Lower lobe of right lung (tissue), 2 donors: ENCODE data around the gene PITPNM3. TPM values are rescaled to one million over a fixed set of nuclear protein-coding genes. Genes with fewer than 3 reads are reported as not detected.

ENCODE experiments used
- ATAC-seq, 2 donors: fragments of 200-7000 bp; cut with Tn5 transposase; one replicate each; pipeline ENCODE4 v1.9.1; 2020 to 2022; ENCODE audit warnings: mild to moderate bottlenecking in 2 of 2, moderate library complexity in 2 of 2
- DNase-seq: peaks from one replicate; pipeline ENCODE4 v3.0.0-alpha.2; 2020
- H3K27ac ChIP-seq: fragments of 200-600 bp; one replicate; pipeline ENCODE4 v1.8.0; 2022
- H3K27me3 ChIP-seq: fragments of 200-600 bp; one replicate; pipeline ENCODE4 v1.8.0; 2022; ENCODE audit warnings: low read depth
- H3K36me3 ChIP-seq: fragments of 200-600 bp; one replicate; pipeline ENCODE4 v1.8.0; 2022; ENCODE audit warnings: mild to moderate bottlenecking
- H3K4me1 ChIP-seq: fragments of 200-600 bp; one replicate; pipeline ENCODE4 v1.8.0; 2022
- H3K4me3 ChIP-seq: fragments of 200-600 bp; one replicate; pipeline ENCODE4 v1.8.0; 2022; ENCODE audit warnings: mild to moderate bottlenecking
- H3K9me3 ChIP-seq: fragments of 200-600 bp; one replicate; pipeline ENCODE4 v1.8.0; 2022
- CTCF ChIP-seq: fragments of 200-600 bp; IDR thresholded peaks from one replicate; pipeline ENCODE4 v1.8.0; 2022; ENCODE audit warnings: antibody characterized with exemption, mild to moderate bottlenecking
- intact Hi-C: fragments of 100-400 bp; cut with DNase I; formaldehyde crosslinking; loops from one replicate; pipeline ENCODE4 v1.11.0; 2022
- total RNA-seq: library from RNA; stranded (reverse); fragmentation: NEBNext Ultra II Directional; extraction: Animal tissue kit (Norgen Biotek cat#: 25700); gene quantifications from one replicate; pipeline ENCODE4 v1.2.1, GENCODE V29; 2021
- donor health status: DM: no; HTN: yes; CAD: no; lungs with severe emphysema.

Gene PITPNM3
- total RNA-seq, 1 donor from 2014 or later, result 12.3 TPM

GRCh38 chr17:6421700-6422604 is 134.4 kb downstream of the PITPNM3 start:
- H3K4me1 ChIP-seq, result no peaks in the 10 kb centered on the region
- H3K4me3 ChIP-seq, result no peak overlapping the region
- peak; percentile 83 for TF ChIP-seq CTCF
- H3K27me3 ChIP-seq, result peaks cover 8% of the 10 kb centered on the region
- no peak overlapping the region for H3K27ac ChIP-seq
- H3K36me3 ChIP-seq, result no peaks in the 10 kb centered on the region
- no peaks in the 10 kb centered on the region for H3K9me3 ChIP-seq
- ATAC-seq, result peak; percentile 86
- intact Hi-C loops, result no loop called here
- DNase-seq, result peak; percentile 81

GRCh38 chr17:6420173-6420641 is 136.1 kb downstream of the PITPNM3 start:
- no peak for TF ChIP-seq CTCF
- DNase-seq (no peak), ATAC-seq (no peak)
- H3K27me3 ChIP-seq, result peaks cover 8% of the 10 kb centered on the region
- no peak overlapping the region for H3K27ac ChIP-seq
- H3K4me3 ChIP-seq, result no peak overlapping the region
- no peaks in the 10 kb centered on the region for H3K36me3 ChIP-seq
- no peaks in the 10 kb centered on the region for H3K4me1 ChIP-seq
- H3K9me3 ChIP-seq, result no peaks in the 10 kb centered on the region
- intact Hi-C loops, result no loop called here

GRCh38 chr17:6415616-6416015 is 140.7 kb downstream of the PITPNM3 start:
- Histone ChIP-seq H3K4me3 (no peak overlapping the region), H3K9me3 (no peaks in the 10 kb centered on the region), H3K36me3 (no peaks in the 10 kb centered on the region), H3K4me1 (no peaks in the 10 kb centered on the region), H3K27ac (no peak overlapping the region), H3K27me3 (peaks cover 8% of the 10 kb centered on the region)
- intact Hi-C loops, result no loop called here
- no peak for DNase-seq
- ATAC-seq, result no peak
- no peak for TF ChIP-seq CTCF

- H3K9me3 ChIP-seq, result no peaks in the 10 kb centered on the region
- intact Hi-C loops, result no loop called here
- no peaks in the 10 kb centered on the region for H3K36me3 ChIP-seq
- no peaks in the 10 kb centered on the region for H3K27me3 ChIP-seq
- TF ChIP-seq CTCF, result peak; percentile 19
- DNase-seq (no peak), ATAC-seq (no peak)
- H3K4me1 ChIP-seq, result no peaks in the 10 kb centered on the region
- no peak overlapping the region for H3K4me3 ChIP-seq
- no peak overlapping the region for H3K27ac ChIP-seq
These were observed 143.3 kb downstream of the PITPNM3 start for GRCh38 chr17:6413065-6413464.

GRCh38 chr17:6408735-6409134 is 147.6 kb downstream of the PITPNM3 start:
- no peaks in the 10 kb centered on the region for H3K9me3 ChIP-seq
- H3K4me3 ChIP-seq, result no peak overlapping the region
- no peak for TF ChIP-seq CTCF
- no peaks in the 10 kb centered on the region for H3K36me3 ChIP-seq
- intact Hi-C loops, result no loop called here
- no peaks in the 10 kb centered on the region for H3K4me1 ChIP-seq
- DNase-seq, result no peak
- ATAC-seq, result no peak
- H3K27me3 ChIP-seq, result peaks cover 4% of the 10 kb centered on the region
- H3K27ac ChIP-seq, result no peak overlapping the region
